ENCODE measurements around the gene TEX30. TPM values are rescaled to one million over a fixed set of nuclear protein-coding genes. Genes with fewer than 3 reads are reported as not detected.

Gene TEX30
- total RNA-seq, 2 experiments from 2014 or later: 30.5 to 32.8 TPM

- Mint-ChIP-seq H3K9me3 (peaks cover 4% of the 10 kb centered on the region), H3K36me3 (ENCODE audit: low read depth) (peaks cover 34% of the 10 kb centered on the region), H3K4me1 (ENCODE audit: low read depth) (peaks cover 24% of the 10 kb centered on the region), H3K4me3 (no peak overlapping the region), H3K27ac (no peak overlapping the region), H3K27me3 (no peaks in the 10 kb centered on the region)
- ChIA-PET CTCF (no interaction called here), POLR2A (no interaction called here)
- ATAC-seq: no peak
- no peak for DNase-seq
- intact Hi-C loops (cut with micrococcal nuclease): no loop called here
- no peak for TF ChIP-seq CTCF (IDR thresholded peaks at IDR 0.05)
These were observed 41.2 kb upstream of the TEX30 start for GRCh38 chr13:102814793-102815192.

GRCh38 chr13:102814025-102814607, 40.5 kb upstream of the TEX30 start:
- H3K4me1 Mint-ChIP-seq (ENCODE audit: low read depth): peaks cover 24% of the 10 kb centered on the region
- intact Hi-C loops (cut with micrococcal nuclease): no loop called here
- DNase-seq (no peak), ATAC-seq (no peak)
- H3K4me3 Mint-ChIP-seq: no peak overlapping the region
- H3K27ac Mint-ChIP-seq: peak overlapping the region; percentile 2
- peaks cover 33% of the 10 kb centered on the region for H3K36me3 Mint-ChIP-seq (ENCODE audit: low read depth)
- ChIA-PET POLR2A (no interaction called here), CTCF (interaction anchor here (1.7 kb wide), 1 partner anchor 14 kb away, joined by 9 read pairs; no protein-coding TSS in a partner anchor)
- H3K9me3 Mint-ChIP-seq: peaks cover 4% of the 10 kb centered on the region
- H3K27me3 Mint-ChIP-seq: no peaks in the 10 kb centered on the region
- TF ChIP-seq CTCF (IDR thresholded peaks at IDR 0.05): no peak

GRCh38 chr13:102812611-102813287, 39.2 kb upstream of the TEX30 start:
- ChIA-PET CTCF (interaction anchor here (1.7 kb wide), 1 partner anchor 13 kb away, joined by 9 read pairs; no protein-coding TSS in a partner anchor), POLR2A (no interaction called here)
- Mint-ChIP-seq H3K4me1 (ENCODE audit: low read depth) (peaks cover 26% of the 10 kb centered on the region), H3K9me3 (peaks cover 4% of the 10 kb centered on the region), H3K4me3 (no peak overlapping the region), H3K36me3 (ENCODE audit: low read depth) (peaks cover 32% of the 10 kb centered on the region), H3K27ac (no peak overlapping the region), H3K27me3 (no peaks in the 10 kb centered on the region)
- ATAC-seq (no peak), DNase-seq (no peak)
- intact Hi-C loops (cut with micrococcal nuclease): no loop called here
- TF ChIP-seq CTCF (IDR thresholded peaks at IDR 0.05): no peak

- intact Hi-C loops (cut with micrococcal nuclease): no loop called here
- H3K27me3 Mint-ChIP-seq: no peaks in the 10 kb centered on the region
These were observed 34.1 kb upstream of the TEX30 start for GRCh38 chr13:102807699-102808098.

More at GRCh38 chr13:102807699-102808098, 34.1 kb upstream of the TEX30 start:
- ChIA-PET CTCF (interaction anchor here (0.8 kb wide), 1 partner anchor 37 kb away, joined by 3 read pairs; no protein-coding TSS in a partner anchor), POLR2A (interaction anchor here (0.6 kb wide), 1 partner anchor 29 kb away, joined by 3 read pairs; no protein-coding TSS in a partner anchor)
- DNase-seq (no peak), ATAC-seq (no peak)
- Mint-ChIP-seq H3K4me1 (ENCODE audit: low read depth) (peaks cover 19% of the 10 kb centered on the region), H3K27ac (no peak overlapping the region), H3K9me3 (peaks cover 4% of the 10 kb centered on the region), H3K4me3 (no peak overlapping the region), H3K36me3 (ENCODE audit: low read depth) (peaks cover 32% of the 10 kb centered on the region)
- no peak for TF ChIP-seq CTCF (IDR thresholded peaks at IDR 0.05)
